Endodermal cell (in vitro differentiated cells): ENCODE data around the gene MICAL3. TPM values are rescaled to one million over a fixed set of nuclear protein-coding genes. Genes with fewer than 3 reads are reported as not detected.
"Not testable (repeated sequence)": the region's sequence is repeated elsewhere in the genome, so short reads cannot be mapped to it uniquely, and the experiment has no call there.

Source experiments
- DNase-seq: peaks from one replicate; pipeline ENCODE4 v3.0.0-alpha.2; 2017
- H3K27ac ChIP-seq: 2 replicates; pipeline ENCODE4 v1.5.1; 2013; ENCODE audit warnings: mild to moderate bottlenecking, low read depth, low read length, moderate library complexity
- H3K27me3 ChIP-seq: 2 replicates; pipeline ENCODE4 v1.6.1; 2013; ENCODE audit warnings: mild to moderate bottlenecking, low read length, moderate library complexity; ENCODE audit not compliant: insufficient read depth, control insufficient read depth, poor library complexity, severe bottlenecking
- H3K36me3 ChIP-seq: 2 replicates; pipeline ENCODE4 v1.7.0; 2013; ENCODE audit warnings: mild to moderate bottlenecking, low read length, moderate library complexity; ENCODE audit not compliant: control insufficient read depth, insufficient read depth
- H3K4me1 ChIP-seq: one replicate; pipeline ENCODE4 v1.7.0; 2013; ENCODE audit warnings: low read length; ENCODE audit not compliant: control insufficient read depth, insufficient read depth
- H3K4me3 ChIP-seq: 2 replicates; pipeline ENCODE4 v1.5.1; 2013; ENCODE audit warnings: mild to moderate bottlenecking, low read length, moderate library complexity
- H3K9ac ChIP-seq: 2 replicates; pipeline ENCODE4 v1.6.1; 2013; ENCODE audit warnings: mild to moderate bottlenecking, low read length, moderate library complexity; ENCODE audit not compliant: poor library complexity, severe bottlenecking; ENCODE audit errors: extremely low read depth
- H3K9me3 ChIP-seq: 2 replicates; pipeline ENCODE4 v1.6.1; 2013; ENCODE audit warnings: mild to moderate bottlenecking, low read length, moderate library complexity; ENCODE audit not compliant: control insufficient read depth
- H3K27ac Mint-ChIP-seq: 2 replicates; pipeline ENCODE4 v1.8.0; 2020; ENCODE audit warnings: mixed read lengths
- H3K27me3 Mint-ChIP-seq: 2 replicates; pipeline ENCODE4 v1.8.0; 2021; ENCODE audit warnings: mild to moderate bottlenecking, mixed read lengths; ENCODE audit not compliant: insufficient read depth
- H3K36me3 Mint-ChIP-seq: 2 replicates; pipeline ENCODE4 v1.8.0; 2020; ENCODE audit warnings: low read depth, mixed read lengths
- H3K4me1 Mint-ChIP-seq: 2 replicates; pipeline ENCODE4 v1.8.0; 2020; ENCODE audit warnings: mixed read lengths
- H3K4me3 Mint-ChIP-seq: 2 replicates; pipeline ENCODE4 v1.8.0; 2020; ENCODE audit warnings: mild to moderate bottlenecking, moderate library complexity, mixed read lengths
- H3K9me3 Mint-ChIP-seq: 2 replicates; pipeline ENCODE4 v1.8.0; 2020; ENCODE audit warnings: mild to moderate bottlenecking, mixed read lengths
- WGBS, 2 experiments: methylation state at CpG; one replicate each; pipeline versions ENCODE4 v1.1.5 to v1.1.7; 2013; ENCODE audit warnings: missing lambda C conversion rate in 2 of 2, mixed read lengths in 1 of 2; ENCODE audit not compliant: insufficient coverage in 1 of 2, insufficient read length in 1 of 2; 5-methylcytosine and 5-hydroxymethylcytosine counted together
- total RNA-seq, 2 donors: library from RNA; stranded (reverse); fragmentation: NEBNext Ultra II Directional in 1 of 2; extraction: Animal tissue kit (Norgen Biotek cat#: 25700) in 1 of 2; gene quantifications; 2 replicates in 1 of 2; 3 replicates in 1 of 2; pipeline ENCODE4 v1.2.1, GENCODE V29; 2021
- TF ChIP-seq, protein P1 (sequence below): fragments of 200-600 bp; sonication (generic); conservative IDR thresholded peaks from 2 replicates; pipeline ENCODE4 v1.5.0; 2021; ENCODE audit warnings: antibody characterized with exemption, mild to moderate bottlenecking

Gene MICAL3
- total RNA-seq, 2 donors from 2014 or later: 42.8 to 48.1 TPM

GRCh38 chr22:17939011-17939410, 85.3 kb downstream of the MICAL3 start:
- Mint-ChIP-seq H3K4me3 (no peak overlapping the region), H3K4me1 (peaks cover 30% of the 10 kb centered on the region), H3K9me3 (no peaks in the 10 kb centered on the region), H3K27ac (no peak overlapping the region), H3K27me3 (no peaks in the 10 kb centered on the region), H3K36me3 (peaks cover 3% of the 10 kb centered on the region)
- Histone ChIP-seq H3K4me3 (no peak overlapping the region), H3K27ac (no peak overlapping the region), H3K36me3 (no peaks in the 10 kb centered on the region), H3K9ac (no peak overlapping the region), H3K4me1 (no peaks in the 10 kb centered on the region), H3K9me3 (no peaks in the 10 kb centered on the region), H3K27me3 (no peaks in the 10 kb centered on the region)
- DNase-seq: no peak
- 90 to 97% methylated on average over 2 to 3 of the region's 3 CpGs for whole genome bisulfite sequencing, 2 experiments
- TF ChIP-seq, protein P1, sequence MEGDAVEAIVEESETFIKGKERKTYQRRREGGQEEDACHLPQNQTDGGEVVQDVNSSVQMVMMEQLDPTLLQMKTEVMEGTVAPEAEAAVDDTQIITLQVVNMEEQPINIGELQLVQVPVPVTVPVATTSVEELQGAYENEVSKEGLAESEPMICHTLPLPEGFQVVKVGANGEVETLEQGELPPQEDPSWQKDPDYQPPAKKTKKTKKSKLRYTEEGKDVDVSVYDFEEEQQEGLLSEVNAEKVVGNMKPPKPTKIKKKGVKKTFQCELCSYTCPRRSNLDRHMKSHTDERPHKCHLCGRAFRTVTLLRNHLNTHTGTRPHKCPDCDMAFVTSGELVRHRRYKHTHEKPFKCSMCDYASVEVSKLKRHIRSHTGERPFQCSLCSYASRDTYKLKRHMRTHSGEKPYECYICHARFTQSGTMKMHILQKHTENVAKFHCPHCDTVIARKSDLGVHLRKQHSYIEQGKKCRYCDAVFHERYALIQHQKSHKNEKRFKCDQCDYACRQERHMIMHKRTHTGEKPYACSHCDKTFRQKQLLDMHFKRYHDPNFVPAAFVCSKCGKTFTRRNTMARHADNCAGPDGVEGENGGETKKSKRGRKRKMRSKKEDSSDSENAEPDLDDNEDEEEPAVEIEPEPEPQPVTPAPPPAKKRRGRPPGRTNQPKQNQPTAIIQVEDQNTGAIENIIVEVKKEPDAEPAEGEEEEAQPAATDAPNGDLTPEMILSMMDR: no peak

DNA sequence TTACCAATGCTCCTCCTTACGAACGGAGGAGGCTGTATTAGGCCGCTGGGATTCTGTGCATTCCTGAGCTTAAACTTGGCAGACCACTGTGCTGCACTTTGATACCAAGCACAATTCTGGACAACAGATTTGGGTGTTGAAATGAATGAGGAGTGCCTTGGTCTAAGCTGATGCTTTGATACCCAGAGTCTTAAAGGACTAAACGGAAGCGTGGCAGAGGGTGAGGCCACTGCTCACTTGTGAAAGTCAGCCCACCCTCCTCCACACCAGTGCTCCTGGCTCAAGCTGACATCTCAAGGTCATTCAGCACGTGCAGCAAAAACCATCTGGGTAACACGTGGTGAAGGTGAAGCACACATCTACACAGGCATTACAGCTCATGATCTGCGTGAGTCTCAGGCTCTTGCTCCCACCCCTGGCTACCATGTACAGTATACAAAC, 85.9 kb downstream of the MICAL3 start:
- no peaks in the 10 kb centered on the region for H3K4me1 ChIP-seq
- H3K36me3 Mint-ChIP-seq: peaks cover 3% of the 10 kb centered on the region
- no peak for DNase-seq
- TF ChIP-seq, protein P1: no peak
- no peaks in the 10 kb centered on the region for H3K9me3 ChIP-seq
- no peak overlapping the region for H3K4me3 Mint-ChIP-seq
- no peaks in the 10 kb centered on the region for H3K36me3 ChIP-seq
- no peaks in the 10 kb centered on the region for H3K27me3 ChIP-seq
- no peak overlapping the region for H3K4me3 ChIP-seq
- no peak overlapping the region for H3K9ac ChIP-seq
- no peaks in the 10 kb centered on the region for H3K9me3 Mint-ChIP-seq
- peaks cover 31% of the 10 kb centered on the region for H3K4me1 Mint-ChIP-seq
- no peaks in the 10 kb centered on the region for H3K27me3 Mint-ChIP-seq
- no peak overlapping the region for H3K27ac Mint-ChIP-seq
- 92% methylated on average over 6 to 8 of the region's 8 CpGs for WGBS, 2 experiments
- H3K27ac ChIP-seq: no peak overlapping the region

DNA sequence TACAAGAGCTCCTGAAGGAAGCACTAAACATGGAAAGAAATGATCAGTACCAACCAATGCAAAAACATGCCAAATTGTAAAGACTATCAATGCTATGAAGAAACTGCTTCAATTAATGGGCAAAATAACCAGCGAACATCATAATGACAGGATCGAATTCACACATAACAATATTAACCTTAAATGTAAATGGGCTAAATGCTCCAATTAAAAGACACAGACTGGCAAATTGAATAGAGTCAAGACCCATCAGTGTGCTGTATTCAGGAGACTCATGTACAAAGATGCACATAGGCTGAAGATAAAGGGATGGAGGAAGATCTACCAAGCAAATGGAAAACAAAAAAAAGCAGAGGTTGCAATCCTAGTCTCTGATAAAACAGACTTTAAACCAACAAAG, 91.9 kb downstream of the MICAL3 start:
- not testable (repeated sequence) for H3K36me3 ChIP-seq, H3K4me3 Mint-ChIP-seq, H3K27ac ChIP-seq, DNase-seq, H3K9me3 ChIP-seq, H3K4me3 ChIP-seq, H3K27me3 ChIP-seq, H3K4me1 ChIP-seq, H3K9ac ChIP-seq, H3K27ac Mint-ChIP-seq, H3K9me3 Mint-ChIP-seq, H3K27me3 Mint-ChIP-seq, H3K36me3 Mint-ChIP-seq
- H3K4me1 Mint-ChIP-seq: peaks cover 19% of the 10 kb centered on the region
- WGBS, 2 experiments: no CpG with 5 or more reads among the region's 2 CpGs

DNA sequence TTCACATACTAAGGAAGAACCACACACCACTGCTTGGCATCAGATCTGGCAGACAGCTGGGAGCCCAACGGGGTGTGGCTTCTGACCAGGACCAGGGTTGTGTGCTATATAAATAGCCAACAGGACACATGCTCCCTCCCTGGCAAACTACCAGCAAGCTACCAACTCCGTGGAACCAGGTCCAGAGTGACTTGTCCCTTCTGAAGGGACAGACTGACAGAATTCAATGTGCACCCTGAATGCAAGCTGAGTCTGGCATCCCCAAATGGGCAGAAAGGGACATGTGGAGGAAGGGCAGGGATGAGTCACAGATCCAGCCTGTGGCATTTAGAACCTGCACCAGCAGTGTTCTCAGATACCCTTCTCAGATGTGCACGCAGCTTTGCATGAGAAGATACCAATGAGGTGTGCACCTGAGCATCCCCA, 92.9 kb downstream of the MICAL3 start:
- TF ChIP-seq, protein P1: no peak
- H3K4me3 ChIP-seq: no peak overlapping the region
- no peak overlapping the region for H3K27ac ChIP-seq
- Mint-ChIP-seq H3K4me3 (no peak overlapping the region), H3K4me1 (peaks cover 19% of the 10 kb centered on the region), H3K9me3 (no peaks in the 10 kb centered on the region), H3K27me3 (no peaks in the 10 kb centered on the region), H3K27ac (no peak overlapping the region), H3K36me3 (no peaks in the 10 kb centered on the region)
- no peaks in the 10 kb centered on the region for H3K4me1 ChIP-seq
- H3K9ac ChIP-seq: no peak overlapping the region
- H3K27me3 ChIP-seq: no peaks in the 10 kb centered on the region
- no peaks in the 10 kb centered on the region for H3K9me3 ChIP-seq
- no peak for DNase-seq
- 93 to 94% methylated on average over 3 of the region's 3 CpGs for WGBS, 2 experiments
- no peaks in the 10 kb centered on the region for H3K36me3 ChIP-seq
